Left renal pelvis (tissue), 4 donors: ENCODE measurements around the gene MANEAL. TPM values are rescaled to one million over a fixed set of nuclear protein-coding genes. Genes with fewer than 3 reads are reported as not detected.

Experiments
- DNase-seq, 4 donors: peaks; one replicate each; pipeline ENCODE4 v3.0.0-alpha.2; 2013; ENCODE audit warnings: low read depth in 4 of 4, low spot score in 3 of 4
- polyA plus RNA-seq, 4 donors: library from polyadenylated mRNA; unstranded; fragments of 120-200 nt; gene quantifications; one replicate each; pipeline ENCODE4 v1.2.1, GENCODE V29; 2013; ENCODE audit not compliant: insufficient read length in 4 of 4

The MANEAL gene
- polyA plus RNA-seq, 4 donors = 3.6 to 4.7 (median 4.3) TPM

DNA sequence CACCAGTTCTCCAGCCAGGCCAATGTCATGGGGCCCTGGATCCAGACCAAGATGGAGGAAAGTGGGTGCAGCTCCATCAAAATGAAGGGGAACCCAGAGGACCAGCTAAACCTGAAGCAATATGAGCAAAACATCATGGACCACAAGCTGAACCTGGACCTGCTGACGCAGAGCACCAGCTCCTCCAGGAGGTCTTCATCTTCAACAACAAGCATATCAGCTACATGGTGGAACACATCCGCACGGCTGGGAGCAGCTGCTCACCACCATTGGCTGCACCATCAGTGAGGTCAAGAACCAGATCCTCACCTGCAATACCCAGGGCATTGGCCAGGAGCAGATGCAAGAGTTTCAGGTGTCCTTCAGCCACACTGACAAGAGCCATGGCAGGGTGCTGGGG lies 15.0 kb upstream of the MANEAL start:
- DNase-seq = no peak

DNA sequence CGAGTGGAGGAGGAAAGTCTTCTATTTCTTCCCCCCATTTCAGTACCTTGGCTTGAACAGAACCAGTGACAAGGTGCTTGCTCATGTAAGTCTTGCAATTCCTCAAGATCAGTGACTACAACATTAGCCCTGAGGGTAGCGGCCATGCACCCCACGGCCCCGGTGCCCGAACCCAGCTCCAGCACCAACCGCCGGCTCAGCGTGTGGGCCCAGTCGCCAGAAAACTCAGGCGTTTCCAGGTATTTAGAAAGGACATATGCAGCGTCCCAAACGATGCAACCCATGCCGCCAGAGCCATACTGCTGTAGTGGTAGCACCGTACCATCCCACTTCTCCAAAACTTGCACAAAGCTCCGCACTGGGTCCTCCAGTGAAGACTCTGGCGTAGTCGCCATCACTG lies 11.2 kb upstream of the MANEAL start:
- DNase-seq = no peak

DNA sequence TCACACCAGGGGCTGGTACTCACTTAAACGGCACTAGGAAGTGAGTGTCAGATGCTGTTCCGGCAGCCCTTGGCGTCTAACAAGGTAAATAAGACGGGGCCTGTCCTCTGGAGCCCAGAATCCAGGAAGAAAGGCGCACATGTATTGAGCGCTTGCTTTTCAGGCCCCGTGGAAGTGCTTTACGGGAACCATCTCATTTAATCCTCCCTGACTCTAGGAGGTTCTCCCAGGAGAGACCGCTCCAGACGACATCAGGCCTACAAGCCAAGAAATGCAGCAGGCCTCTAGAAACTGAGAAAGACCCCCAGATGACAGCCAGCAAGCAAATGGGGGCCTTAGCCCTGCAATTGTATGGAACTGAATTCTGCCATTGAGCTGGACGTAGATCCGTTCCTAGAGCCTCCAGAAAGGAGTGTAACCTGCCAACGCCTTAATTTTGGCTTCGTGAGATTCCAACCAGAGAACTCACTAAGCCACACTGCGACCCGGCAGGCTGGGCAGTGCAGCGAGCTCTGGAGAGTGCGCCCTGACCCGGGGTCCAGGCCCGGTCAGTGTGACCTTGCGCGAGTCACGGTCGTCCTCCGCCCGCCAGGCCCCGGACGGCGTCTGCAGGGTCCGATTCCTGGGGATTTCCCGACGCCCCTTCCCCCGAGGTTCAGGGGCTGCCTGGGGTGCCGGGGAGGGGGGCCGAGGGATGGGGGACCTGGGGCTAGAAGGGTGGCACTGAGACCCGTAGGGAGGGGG lies 532 bp upstream of the MANEAL start:
- DNase-seq = no peak

DNA sequence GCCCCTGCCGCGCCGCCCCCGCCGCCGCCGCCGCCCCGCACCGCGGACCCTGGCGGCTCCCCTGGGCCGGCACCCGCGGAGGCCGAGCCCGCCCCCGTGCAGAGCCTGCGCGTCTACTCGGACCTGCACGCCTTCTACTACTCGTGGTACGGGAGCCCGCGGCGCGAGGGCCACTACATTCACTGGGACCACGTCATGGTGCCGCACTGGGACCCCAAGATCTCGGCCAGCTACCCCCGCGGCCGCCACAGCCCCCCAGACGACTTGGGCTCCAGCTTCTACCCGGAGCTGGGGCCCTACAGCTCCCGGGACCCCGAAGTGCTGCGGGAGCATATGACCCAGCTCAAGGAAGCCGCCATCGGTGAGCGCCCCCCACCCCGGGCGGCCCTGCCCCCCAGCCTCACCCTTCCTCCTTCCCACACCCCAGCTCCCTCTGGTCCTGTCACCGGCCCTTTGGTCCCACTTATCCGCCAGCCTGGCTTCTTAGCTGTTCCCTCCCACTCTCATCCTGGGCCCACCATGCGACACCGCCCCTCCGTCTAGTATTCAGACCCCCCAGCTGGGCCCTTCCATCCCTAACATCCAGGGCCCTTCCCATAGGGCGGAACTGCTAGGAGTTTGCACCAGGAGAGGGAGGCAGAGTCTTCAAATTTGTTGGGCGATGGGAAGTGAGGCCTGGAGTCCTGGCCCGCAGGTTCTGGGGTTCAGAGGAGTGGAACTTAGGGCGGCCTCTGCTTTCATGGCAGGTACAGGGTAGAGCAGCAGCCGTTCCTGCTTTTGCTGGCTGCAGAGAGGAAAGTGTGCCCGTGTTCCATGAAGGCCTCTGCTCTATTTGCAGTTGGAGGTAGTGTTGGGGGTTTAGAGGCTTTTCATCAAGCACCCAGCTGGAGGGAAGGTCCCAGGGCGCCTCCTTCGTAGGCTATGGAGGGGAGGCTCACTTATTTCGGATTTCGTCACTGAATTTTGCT lies 1.0 kb downstream of the MANEAL start:
- no peak for DNase-seq

DNA sequence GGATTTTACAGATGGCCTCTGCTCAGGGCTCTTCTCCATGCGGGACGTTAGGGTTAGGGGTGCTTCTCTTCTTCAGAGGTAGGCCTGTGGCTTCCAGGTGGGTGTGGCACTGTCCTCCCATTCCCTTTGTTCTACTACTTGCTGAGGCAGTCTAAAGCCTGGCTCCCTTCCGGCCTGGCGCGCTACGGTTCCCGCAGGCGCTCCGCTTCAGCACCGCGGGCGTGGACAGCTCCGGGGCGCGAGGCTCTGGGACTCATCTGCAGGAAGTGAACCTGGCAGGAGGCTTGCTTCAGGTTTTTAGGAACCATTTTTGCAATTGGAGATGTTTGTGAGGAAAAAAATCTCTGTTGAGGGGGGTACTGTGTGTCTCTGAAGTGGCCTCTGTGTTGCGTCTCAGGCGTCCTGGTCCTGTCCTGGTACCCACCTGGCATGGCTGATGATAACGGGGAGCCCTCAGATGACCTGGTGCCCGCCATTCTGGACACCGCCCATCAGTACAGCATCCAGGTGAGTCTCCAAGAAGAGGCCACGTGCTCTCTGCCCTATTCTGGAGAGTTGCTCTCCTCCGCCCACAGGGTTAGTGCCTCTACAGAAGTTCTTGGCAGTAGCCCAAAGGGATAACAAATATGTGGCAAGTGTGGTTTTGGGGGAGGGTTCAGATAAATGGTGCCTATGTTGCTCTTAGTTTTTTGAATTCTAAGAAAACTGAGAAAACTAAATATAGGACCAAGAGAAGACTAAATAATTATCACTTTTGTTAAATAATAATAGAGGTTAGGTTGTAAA lies 1.9 kb downstream of the MANEAL start:
- DNase-seq = peak in 1 of 4 donors; percentile 16

DNA sequence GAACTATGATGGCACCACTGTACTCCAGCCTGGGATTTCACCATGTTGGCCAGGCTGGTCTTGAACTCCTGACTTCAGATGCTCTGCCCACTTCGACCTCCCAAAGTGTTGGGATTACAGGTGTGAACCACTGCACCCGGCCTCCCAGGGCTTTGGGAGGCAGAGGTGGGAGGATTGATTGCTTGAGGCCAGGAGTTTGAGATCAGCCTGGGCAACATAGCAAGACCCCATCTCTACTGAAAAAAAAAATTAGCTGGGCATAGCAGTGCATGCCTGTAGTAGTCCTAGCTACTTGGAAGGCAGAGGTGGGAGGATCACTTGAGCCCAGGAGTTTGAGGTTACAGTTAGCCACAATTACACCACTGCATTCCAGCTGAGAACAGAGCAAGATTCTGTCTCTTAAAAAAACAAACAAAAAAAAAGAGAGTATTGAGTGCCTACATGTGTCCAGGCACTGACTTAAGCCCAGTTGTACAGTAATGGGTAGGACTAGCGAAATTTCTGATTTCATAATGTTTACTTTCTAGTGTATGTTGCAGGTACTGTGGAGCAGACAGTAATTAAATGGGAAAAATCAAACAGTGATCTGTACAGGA lies 4.2 kb downstream of the MANEAL start:
- no peak for DNase-seq

DNA sequence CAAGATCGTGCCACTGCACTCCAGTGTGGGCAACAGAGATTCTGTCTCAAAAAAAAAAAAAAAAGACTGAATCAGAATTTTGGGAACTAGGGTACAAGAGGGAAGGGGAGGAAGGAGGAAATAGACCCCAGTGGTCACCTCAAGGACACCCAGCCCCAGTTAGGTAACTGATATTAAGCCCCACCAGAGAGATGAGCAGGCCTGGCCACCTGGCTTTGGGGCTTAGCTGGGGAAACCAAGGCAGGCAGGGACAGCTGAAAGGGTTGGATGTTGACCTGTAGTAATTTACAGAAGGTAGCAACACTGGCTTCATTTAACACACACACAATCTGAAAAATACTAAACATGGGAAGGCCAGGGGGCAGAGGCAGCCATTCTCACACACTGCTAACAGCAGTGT lies 8.8 kb downstream of the MANEAL start:
- DNase-seq = no peak

DNA sequence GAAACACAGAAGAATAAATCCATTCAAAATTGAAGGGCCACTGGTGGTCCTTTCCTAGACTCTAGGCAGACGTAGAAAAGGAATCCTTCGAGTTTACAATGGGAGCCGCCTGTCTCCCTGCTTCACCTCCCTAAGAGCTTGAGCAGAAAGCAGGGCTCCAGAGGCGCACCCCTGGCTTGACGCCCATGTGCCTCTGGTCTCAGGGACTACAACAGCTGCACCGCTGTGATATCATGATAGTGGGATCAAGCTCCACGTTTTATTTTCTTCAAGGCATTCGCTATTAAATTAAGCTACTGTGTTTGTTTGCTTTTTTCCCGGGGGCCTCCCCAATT lies 13.5 kb downstream of the MANEAL start:
- no peak for DNase-seq

DNA sequence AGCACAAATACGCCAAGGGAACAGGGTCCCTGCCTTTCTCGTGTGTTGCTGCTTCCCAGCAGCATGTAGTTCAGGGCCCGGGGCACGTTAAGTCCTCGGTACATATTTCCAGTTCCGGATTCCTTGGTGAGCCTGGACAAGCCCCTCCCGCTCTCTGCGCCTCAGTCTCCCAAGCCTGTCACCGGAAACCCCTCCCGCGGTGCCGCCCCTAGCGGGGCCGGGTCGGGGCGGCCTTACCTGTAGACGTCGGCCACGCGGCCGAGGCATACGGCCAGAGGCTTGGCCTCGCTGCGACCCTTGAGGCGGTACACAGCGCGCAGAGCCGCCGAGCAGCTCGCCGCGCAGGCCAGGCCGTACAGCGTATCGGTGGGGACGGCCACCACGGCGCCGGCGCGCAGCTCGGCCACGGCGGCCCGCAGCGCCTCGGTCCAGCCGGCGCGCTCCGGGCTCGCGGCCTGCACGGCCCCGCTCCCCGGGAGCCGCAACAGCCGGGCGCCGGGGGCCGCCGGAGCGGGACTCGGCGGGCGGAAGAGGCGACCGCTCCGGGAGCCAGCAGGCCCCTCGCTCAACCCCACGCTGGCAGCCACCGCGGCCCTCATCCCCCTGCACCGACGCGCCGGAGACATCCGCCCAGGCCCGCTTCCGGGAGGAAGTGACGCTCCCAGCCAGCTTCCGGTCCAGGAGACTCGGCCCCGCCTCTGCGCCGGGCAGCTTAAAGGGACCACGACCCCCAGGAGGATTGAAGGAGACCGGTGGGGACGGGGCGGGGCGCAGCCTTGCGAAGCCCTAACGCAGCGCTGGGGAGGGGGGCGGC lies 14.1 kb downstream of the MANEAL start, which contains the start of the genes C1orf122 and YRDC:
TSS of gene C1orf122 (plus strand) at position 236 of the 814 bp plus-strand sequence. CDS start 615 bp downstream, outside the sequence.
TSS of gene YRDC (minus strand) at position 654 of the 814 bp plus-strand sequence. CDS start at position 626, 28 bp downstream.
- peak; percentile 76 to 89 (median 80) for DNase-seq

DNA sequence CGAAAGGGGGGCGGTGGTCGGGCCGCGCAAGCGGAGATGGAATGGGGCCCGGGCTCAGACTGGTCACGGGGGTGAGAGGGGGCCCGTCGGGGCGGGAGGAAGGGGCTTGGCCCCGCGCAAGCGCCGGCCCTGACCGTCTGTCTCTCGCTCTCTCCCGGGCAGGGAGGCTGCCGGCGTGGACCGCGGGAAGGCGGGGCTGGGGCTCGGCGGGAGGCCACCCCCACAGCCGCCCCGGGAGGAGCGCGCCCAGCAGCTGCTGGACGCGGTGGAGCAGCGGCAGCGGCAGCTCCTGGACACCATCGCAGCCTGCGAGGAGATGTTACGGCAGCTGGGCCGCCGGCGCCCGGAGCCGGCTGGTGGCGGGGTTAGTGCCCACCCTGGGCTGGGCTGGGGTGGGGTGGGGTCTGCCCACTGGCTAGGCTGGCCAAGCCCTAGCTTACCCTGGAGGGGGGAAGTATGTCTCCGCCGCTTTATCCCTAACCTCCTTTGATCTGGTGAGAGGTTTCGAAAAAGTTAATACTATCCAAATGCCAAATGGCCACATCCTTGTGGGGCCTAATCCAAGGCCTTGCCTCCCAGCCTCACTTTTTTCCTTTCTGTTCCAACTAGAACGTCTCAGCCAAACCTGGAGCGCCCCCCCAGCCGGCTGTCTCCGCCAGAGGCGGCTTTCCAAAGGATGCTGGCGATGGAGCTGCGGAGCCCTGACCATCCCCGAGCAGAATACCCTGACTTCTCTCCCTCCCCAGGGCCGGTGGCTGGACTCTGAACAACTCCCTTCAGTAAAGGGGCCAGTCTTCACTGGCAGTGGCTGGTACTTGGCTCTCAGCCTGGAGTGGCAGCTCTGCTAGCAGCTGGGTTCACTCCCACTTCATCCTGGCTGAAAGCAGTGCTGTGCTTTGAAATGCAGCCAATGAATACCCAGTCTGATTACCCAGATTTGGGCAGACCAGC lies 15.0 kb downstream of the MANEAL start:
- no peak for DNase-seq

DNA sequence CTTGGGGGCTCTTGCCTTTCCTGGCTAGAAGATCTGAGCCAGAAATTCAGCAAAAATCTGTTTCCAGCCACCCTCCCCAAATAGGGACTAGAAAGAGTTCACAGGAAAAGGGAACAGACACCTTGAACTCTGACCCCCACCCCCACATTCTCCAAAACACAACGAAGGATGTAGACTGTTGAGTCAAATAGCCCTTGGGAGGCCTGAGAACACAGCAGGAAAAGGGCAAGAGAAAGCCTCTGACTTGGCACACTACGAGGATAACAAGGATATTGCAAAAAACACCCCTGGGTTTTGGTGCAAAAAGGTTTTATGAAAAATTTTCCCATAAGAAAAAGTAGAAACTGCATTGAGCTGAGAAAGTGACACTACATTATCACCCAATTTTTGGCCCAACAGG lies 16.3 kb downstream of the MANEAL start:
- no peak for DNase-seq

DNA sequence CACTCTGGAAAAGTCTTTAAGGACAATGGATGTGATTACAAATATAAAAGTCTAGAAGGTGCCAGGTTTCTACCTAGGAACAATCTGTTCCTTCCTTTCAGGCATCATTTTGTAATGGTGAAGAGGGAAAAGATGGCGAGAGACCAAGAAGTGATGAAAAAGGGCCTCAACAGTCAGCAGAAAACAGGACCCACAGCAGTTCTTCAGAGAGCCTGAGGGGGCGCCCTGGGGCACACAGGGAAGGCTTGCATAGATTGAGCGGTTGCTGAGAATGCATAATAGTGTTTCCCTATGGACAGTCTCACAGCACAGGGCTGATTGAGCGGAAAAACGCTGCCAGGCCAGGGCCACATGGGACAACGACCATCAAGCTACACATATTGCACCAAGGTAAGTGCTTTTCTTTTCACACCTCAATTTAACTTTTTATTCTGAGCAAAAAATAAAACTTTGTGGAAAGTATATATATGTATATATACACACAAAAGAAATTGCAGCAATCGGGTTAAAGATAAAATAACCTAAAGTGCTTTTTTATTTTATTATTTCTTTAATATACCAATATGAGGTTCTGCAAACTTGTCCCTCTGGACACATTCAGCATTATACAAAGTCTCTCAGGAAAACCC lies 17.5 kb downstream of the MANEAL start:
- peak in 1 of 4 donors; percentile 19 for DNase-seq

DNA sequence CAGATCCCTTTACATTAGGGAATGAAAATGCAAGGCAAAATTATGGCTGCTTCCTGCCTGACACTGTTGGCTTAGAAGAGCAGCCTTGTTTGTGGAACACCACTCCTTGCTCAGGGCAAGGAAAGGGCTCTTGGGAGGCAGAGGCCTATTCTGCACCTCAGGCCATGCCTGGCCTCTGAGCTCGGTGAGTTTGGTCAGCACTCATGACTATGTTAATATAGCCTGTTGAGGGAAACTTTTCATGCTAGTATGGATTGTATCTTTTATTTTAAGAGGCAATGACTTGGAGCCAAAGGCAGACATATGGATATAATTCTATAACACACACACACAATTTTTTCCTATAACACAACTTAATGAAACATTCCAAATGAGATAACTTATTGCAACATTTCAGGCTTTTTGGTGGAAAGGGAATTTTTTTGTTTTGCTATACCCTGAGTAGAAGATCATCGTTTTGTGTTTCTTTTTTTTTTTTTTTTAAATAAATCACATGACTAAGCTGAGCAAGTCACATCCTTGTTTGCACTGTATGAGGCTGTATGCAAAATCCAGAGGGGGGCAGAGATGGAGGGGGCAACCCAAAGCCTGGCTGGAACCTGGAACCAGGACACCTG lies 20.0 kb downstream of the MANEAL start:
- no peak for DNase-seq

DNA sequence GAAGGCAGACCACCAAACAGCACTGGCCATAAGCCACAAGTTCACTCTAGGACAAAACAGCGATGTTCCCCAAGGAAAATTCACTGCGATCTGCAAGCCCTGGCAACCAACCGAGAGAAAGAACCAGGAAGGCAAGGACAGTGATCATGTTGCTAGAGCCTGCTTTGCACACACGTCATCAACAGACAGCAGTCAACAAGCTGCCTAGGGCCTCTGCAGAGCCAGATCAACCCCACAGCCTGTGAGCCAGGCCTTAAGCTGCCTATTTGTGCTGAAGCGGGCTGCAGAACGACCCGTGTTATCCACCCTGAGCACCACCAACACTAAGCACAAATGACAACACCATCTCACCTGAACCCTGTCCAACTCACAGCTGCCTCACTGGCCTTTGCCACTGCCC lies 20.6 kb downstream of the MANEAL start:
- no peak for DNase-seq

DNA sequence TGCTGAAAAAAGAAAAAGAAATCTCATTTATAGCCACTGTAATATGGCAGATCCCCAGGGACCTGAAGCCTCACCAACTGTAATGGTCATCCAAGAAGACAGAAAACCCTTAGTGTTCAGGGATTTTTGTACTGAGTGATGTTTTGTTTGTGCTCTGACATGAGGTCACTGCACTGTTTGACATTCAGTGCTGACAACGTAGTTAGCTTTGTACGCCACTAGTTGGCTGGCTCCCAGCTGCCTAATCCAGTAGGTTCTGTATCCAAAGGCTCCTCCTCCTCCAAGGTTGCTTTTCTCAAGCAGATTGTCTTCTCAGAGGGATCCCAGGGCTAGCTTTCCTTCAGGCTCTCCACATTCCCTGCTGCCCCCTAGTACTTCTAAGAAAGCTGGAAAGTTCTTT lies 23.8 kb downstream of the MANEAL start:
- DNase-seq = no peak

DNA sequence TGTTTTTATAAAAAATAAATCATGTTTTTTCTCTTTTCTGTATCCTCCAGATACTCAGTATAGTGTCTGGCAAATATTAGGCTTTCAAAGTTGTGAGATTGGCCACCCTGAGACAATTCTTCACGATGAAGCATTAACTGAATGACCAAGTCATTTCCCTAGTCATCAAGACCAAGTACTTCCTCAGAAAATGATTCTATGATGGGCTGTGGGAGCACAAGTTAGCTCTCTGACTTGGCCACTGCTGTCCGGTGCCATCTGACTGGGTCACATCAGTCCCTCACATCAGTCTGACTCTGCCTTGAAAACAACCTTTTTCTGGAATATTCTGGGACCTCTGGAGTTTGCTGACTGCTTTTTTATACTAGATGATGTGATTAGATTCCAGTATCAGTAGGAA lies 27.8 kb downstream of the MANEAL start:
- no peak for DNase-seq
